Vagina (tissue), 2 donors: ENCODE data around the gene BCAS3. TPM values are rescaled to one million over a fixed set of nuclear protein-coding genes. Genes with fewer than 3 reads are reported as not detected.

Experiments used
- DNase-seq, 2 donors: peaks; one replicate each; pipeline ENCODE4 v3.0.0-alpha.2; 2017; ENCODE audit errors: extremely low spot score in 2 of 2
- H3K27ac ChIP-seq: fragments of 200-600 bp; sonication (generic); one replicate; pipeline ENCODE4 v1.5.1; 2019
- H3K27me3 ChIP-seq: fragments of 200-600 bp; sonication (generic); one replicate; pipeline ENCODE4 v1.5.1; 2019
- H3K36me3 ChIP-seq, 2 donors: fragments of 200-600 bp; sonication (generic); one replicate each; pipeline ENCODE4 v1.5.1; 2017 to 2019
- H3K4me1 ChIP-seq: fragments of 200-600 bp; sonication (generic); one replicate; pipeline ENCODE4 v1.5.1; 2019
- H3K4me3 ChIP-seq, 2 donors: fragments of 200-600 bp; sonication (generic); 1 replicate in 1 of 2; 2 replicates in 1 of 2; pipeline ENCODE4 v1.5.1; 2016 to 2019
- H3K9me3 ChIP-seq: fragments of 200-600 bp; sonication (generic); one replicate; pipeline ENCODE4 v1.5.1; 2019
- CTCF ChIP-seq, 3 experiments: fragments of 450-650 bp in 2 of 3; fragments of 200-600 bp in 1 of 3; sonication (generic) in 1 of 3; IDR thresholded peaks; one replicate each; pipeline ENCODE4 v1.5.1; 2017 to 2019; ENCODE audit warnings: antibody characterized with exemption in 3 of 3, mild to moderate bottlenecking in 2 of 3, moderate library complexity in 2 of 3
- POLR2A ChIP-seq, 2 donors: fragments of 450-650 bp; IDR thresholded peaks; one replicate each; pipeline ENCODE4 v1.6.1; 2017; ENCODE audit warnings: antibody characterized with exemption in 2 of 2, mild to moderate bottlenecking in 2 of 2, moderate library complexity in 2 of 2
- POLR2AphosphoS5 ChIP-seq, 2 donors: sonication (generic); formaldehyde crosslinking; IDR thresholded peaks; one replicate each; pipeline ENCODE4 v1.9.0; 2017; ENCODE audit warnings: antibody characterized with exemption in 2 of 2, mild to moderate bottlenecking in 2 of 2, low read depth in 1 of 2; ENCODE audit not compliant: insufficient read depth in 1 of 2
- intact Hi-C: fragments of 100-400 bp; cut with DNase I; formaldehyde crosslinking; loops from one replicate; pipeline ENCODE4 v1.15.1; 2023
- total RNA-seq: library from RNA; depleted of rRNA; stranded (reverse); fragments of >200 nt; gene quantifications from one replicate; pipeline ENCODE4 v1.2.3, GENCODE V29; 2016

Gene BCAS3
- total RNA-seq, 1 donor from 2014 or later = 33.1 TPM

DNA sequence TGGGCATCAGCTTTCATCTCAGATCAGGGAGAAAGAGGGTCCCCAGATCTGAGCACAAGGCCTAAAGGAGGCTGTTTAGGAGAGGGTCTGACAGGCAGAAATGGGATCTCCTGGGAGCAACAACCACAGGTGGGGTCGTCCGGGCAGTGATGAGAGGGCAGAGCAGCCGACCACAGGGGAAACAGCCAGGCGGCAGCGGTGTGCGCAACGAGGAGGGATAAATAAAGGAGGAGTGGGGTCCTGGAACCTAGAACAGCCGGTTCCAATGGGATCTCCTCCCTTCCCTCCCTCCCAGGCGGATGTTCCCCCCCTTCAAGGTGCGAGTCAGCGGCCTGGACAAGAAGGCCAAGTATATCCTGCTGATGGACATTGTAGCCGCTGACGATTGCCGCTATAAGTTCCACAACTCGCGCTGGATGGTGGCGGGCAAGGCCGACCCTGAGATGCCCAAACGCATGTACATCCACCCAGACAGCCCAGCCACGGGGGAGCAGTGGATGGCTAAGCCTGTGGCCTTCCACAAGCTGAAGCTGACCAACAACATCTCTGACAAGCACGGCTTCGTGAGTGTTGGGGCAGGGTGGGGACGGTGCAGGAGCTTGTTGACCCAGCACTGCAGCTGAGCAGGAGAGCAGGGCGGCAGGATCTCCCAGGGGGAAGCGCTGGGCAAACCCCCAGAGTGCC is 723.9 kb downstream of the BCAS3 start:
- no peak for DNase-seq
- Histone ChIP-seq H3K27ac (peak overlapping the region; percentile 83), H3K36me3 (no peaks in the 10 kb centered on the region), H3K27me3 (peaks cover 12% of the 10 kb centered on the region), H3K4me1 (peaks cover 57% of the 10 kb centered on the region), H3K9me3 (no peaks in the 10 kb centered on the region), H3K4me3 (peak overlapping the region; percentile 49 to 87)
- peak in 1 of 2 donors; percentile 43 for TF ChIP-seq POLR2AphosphoS5 (IDR thresholded peaks at IDR 0.05; ENCODE audit: insufficient read depth in 1 of 2, low read depth in 1 of 2)
- no peak for TF ChIP-seq POLR2A (IDR thresholded peaks at IDR 0.05)
- intact Hi-C loops = no loop called here

- DNase-seq = no peak
Observed at GRCh38 chr17:61402073-61402541, 724.5 kb downstream of the BCAS3 start.

GRCh38 chr17:61402978-61403800 is 725.5 kb downstream of the BCAS3 start:
- peak overlapping the region; percentile 41 to 49 for H3K4me3 ChIP-seq
- no peak for DNase-seq
- H3K27me3 ChIP-seq = peaks cover 7% of the 10 kb centered on the region
- no peaks in the 10 kb centered on the region for H3K36me3 ChIP-seq
- no peak for TF ChIP-seq POLR2AphosphoS5 (IDR thresholded peaks at IDR 0.05; ENCODE audit: insufficient read depth in 1 of 2, low read depth in 1 of 2)
- no peak for TF ChIP-seq CTCF (IDR thresholded peaks at IDR 0.05)
- TF ChIP-seq POLR2A (IDR thresholded peaks at IDR 0.05) = no peak
- H3K9me3 ChIP-seq = no peaks in the 10 kb centered on the region
- intact Hi-C loops = no loop called here
- H3K4me1 ChIP-seq = peaks cover 50% of the 10 kb centered on the region
- H3K27ac ChIP-seq = peak overlapping the region; percentile 83

More at GRCh38 chr17:61402073-61402541, 724.5 kb downstream of the BCAS3 start:
- peaks cover 11% of the 10 kb centered on the region for H3K27me3 ChIP-seq
- peak overlapping the region; percentile 83 for H3K27ac ChIP-seq
- H3K9me3 ChIP-seq = no peaks in the 10 kb centered on the region
- H3K4me3 ChIP-seq = peak overlapping the region; percentile 49 to 87
- TF ChIP-seq CTCF (IDR thresholded peaks at IDR 0.05) (no peak), POLR2AphosphoS5 (IDR thresholded peaks at IDR 0.05; ENCODE audit: insufficient read depth in 1 of 2, low read depth in 1 of 2) (peak in 1 of 2 donors; percentile 3)
- no peaks in the 10 kb centered on the region for H3K36me3 ChIP-seq
- intact Hi-C loops = no loop called here
- peaks cover 51% of the 10 kb centered on the region for H3K4me1 ChIP-seq

DNA sequence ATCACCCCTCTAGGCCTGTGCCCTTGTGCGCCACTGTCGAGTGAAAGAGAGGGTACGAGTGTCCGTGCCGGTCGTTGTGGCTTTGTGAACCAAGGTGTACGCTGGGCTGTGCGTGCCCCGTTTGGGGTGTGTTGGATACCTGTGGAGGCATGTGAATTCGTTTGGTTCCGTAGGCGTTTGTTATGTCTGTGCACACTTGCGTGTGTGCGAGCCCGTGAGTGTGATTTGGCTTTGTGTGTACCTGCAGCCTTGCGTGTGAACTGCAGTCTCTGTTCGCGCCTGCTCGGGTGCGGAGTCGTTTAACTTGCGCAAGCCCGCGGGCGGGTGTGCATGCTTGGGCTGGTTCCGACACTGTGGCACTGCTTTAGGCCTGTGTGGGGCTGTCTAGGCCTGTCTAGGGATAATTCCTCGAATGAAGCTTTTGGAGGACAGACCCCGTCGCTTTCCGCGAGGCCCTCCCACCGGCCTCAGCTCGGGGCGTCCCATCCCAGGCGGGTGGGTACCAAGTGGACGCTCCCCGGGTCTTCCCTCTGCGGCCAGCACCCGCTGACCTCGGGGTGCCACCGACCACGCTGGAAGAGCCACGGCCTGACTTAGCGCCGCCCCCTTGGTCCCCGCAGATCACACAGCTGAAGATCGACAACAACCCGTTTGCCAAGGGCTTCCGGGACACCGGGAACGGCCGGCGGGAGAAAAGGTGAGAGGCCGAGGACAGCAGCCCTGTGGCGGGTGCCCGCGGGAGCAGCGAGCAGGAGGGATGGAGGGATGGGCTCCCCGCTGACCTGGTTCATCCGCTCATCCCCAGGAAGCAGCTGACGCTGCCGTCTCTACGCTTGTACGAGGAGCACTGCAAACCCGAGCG is 726.4 kb downstream of the BCAS3 start:
- Histone ChIP-seq H3K36me3 (no peaks in the 10 kb centered on the region), H3K27ac (peak overlapping the region; percentile 83), H3K27me3 (peaks cover 7% of the 10 kb centered on the region), H3K4me3 (peak overlapping the region; percentile 41 to 49), H3K9me3 (no peaks in the 10 kb centered on the region), H3K4me1 (peaks cover 52% of the 10 kb centered on the region)
- no peak for DNase-seq
- intact Hi-C loops = no loop called here
- no peak for TF ChIP-seq POLR2A (IDR thresholded peaks at IDR 0.05)
- peak in 1 of 2 donors; percentile 36 for TF ChIP-seq POLR2AphosphoS5 (IDR thresholded peaks at IDR 0.05; ENCODE audit: insufficient read depth in 1 of 2, low read depth in 1 of 2)

DNA sequence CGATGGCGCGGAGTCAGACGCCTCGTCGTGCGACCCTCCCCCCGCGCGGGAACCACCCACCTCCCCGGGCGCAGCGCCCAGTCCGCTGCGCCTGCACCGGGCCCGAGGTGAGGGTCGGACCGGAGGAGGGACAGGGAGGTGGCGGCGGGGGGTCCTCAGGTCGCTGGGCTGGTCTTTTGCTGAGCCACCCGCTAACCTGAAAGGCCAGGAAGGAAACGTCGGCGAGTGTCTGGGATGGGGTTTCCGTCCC is 726.9 kb downstream of the BCAS3 start:
- H3K9me3 ChIP-seq = no peaks in the 10 kb centered on the region
- H3K27ac ChIP-seq = peak overlapping the region; percentile 83
- no peak for TF ChIP-seq CTCF (IDR thresholded peaks at IDR 0.05)
- TF ChIP-seq POLR2AphosphoS5 (IDR thresholded peaks at IDR 0.05; ENCODE audit: insufficient read depth in 1 of 2, low read depth in 1 of 2) = no peak
- TF ChIP-seq POLR2A (IDR thresholded peaks at IDR 0.05) = no peak
- intact Hi-C loops = no loop called here
- no peak for DNase-seq
- no peaks in the 10 kb centered on the region for H3K36me3 ChIP-seq
- peaks cover 7% of the 10 kb centered on the region for H3K27me3 ChIP-seq
- H3K4me1 ChIP-seq = peaks cover 50% of the 10 kb centered on the region
- peak overlapping the region; percentile 41 to 49 for H3K4me3 ChIP-seq
